GM12878 (cell line): Measurements from ENCODE around the gene CCDC106. TPM values are rescaled to one million over a fixed set of nuclear protein-coding genes. Genes with fewer than 3 reads are reported as not detected.
A peak's percentile ranks its signal among the peaks of the same experiment; 100 is the strongest.

ENCODE experiments used
- BACH1 ChIP-seq: fragments of 450-650 bp; IDR thresholded peaks from 2 replicates; pipeline ENCODE4 v1.6.1; 2017; ENCODE audit warnings: mild to moderate bottlenecking, borderline replicate concordance
- BHLHE40 ChIP-seq, 2 experiments: fragments of 450-650 bp in 1 of 2; IDR thresholded peaks; 2 replicates each; pipeline ENCODE4 v1.6.1; 2011 to 2017; ENCODE audit warnings: low read depth in 2 of 2, borderline replicate concordance in 1 of 2, improper control_type of control experiment in 1 of 2, low read length in 1 of 2, mild to moderate bottlenecking in 1 of 2
- CHD2 ChIP-seq: IDR thresholded peaks from 2 replicates; pipeline ENCODE4 v1.6.1; 2011; ENCODE audit warnings: low read depth, low read length, improper control_type of control experiment, borderline replicate concordance
- DPF2 ChIP-seq: fragments of 450-650 bp; IDR thresholded peaks from 2 replicates; pipeline ENCODE4 v1.6.1; 2017; ENCODE audit warnings: mild to moderate bottlenecking
- EGR1 ChIP-seq, 2 experiments: IDR thresholded peaks; 1 replicate in 1 of 2; 2 replicates in 1 of 2; pipeline ENCODE4 v1.6.1; 2011 to 2012; ENCODE audit warnings: low read depth in 2 of 2, low read length in 2 of 2, borderline replicate concordance in 1 of 2, mild to moderate bottlenecking in 1 of 2, moderate library complexity in 1 of 2
- ELK1 ChIP-seq: IDR thresholded peaks from 2 replicates; pipeline ENCODE4 v1.6.1; 2012; ENCODE audit warnings: low read depth, low read length, improper control_type of control experiment
- HSF1 ChIP-seq: fragments of 150-350 bp; IDR thresholded peaks from 2 replicates; pipeline ENCODE4 v1.6.1; 2014; ENCODE audit warnings: mild to moderate bottlenecking, low read depth, low read length
- MLLT1 ChIP-seq: fragments of 450-650 bp; IDR thresholded peaks from 2 replicates; pipeline ENCODE4 v1.6.1; 2016; ENCODE audit warnings: mild to moderate bottlenecking
- NFIC ChIP-seq: IDR thresholded peaks from 2 replicates; pipeline ENCODE4 v1.6.1; 2012; ENCODE audit warnings: low read depth, mild to moderate bottlenecking, inconsistent platforms, low read length, moderate library complexity
- PKNOX1 ChIP-seq: fragments of 450-650 bp; IDR thresholded peaks from 2 replicates; pipeline ENCODE4 v1.6.1; 2016; ENCODE audit warnings: mild to moderate bottlenecking
- PML ChIP-seq: IDR thresholded peaks from 2 replicates; pipeline ENCODE4 v1.6.1; 2012; ENCODE audit warnings: low read length, inconsistent platforms
- POLR2AphosphoS2 ChIP-seq: IDR thresholded peaks from 2 replicates; pipeline ENCODE4 v1.6.1; 2011; ENCODE audit warnings: low read depth, mild to moderate bottlenecking, low read length, improper control_type of control experiment, moderate library complexity
- RB1 ChIP-seq: fragments of 450-650 bp; formaldehyde crosslinking; IDR thresholded peaks from 2 replicates; pipeline ENCODE4 v1.6.1; 2017; ENCODE audit warnings: mild to moderate bottlenecking, borderline replicate concordance
- RFX5 ChIP-seq: IDR thresholded peaks from 2 replicates; pipeline ENCODE4 v1.6.1; 2011; ENCODE audit warnings: low read depth, low read length, improper control_type of control experiment
- RUNX3 ChIP-seq: IDR thresholded peaks from 2 replicates; pipeline ENCODE4 v1.6.1; 2012; ENCODE audit warnings: low read length, inconsistent platforms
- SIX5 ChIP-seq: IDR thresholded peaks from 2 replicates; pipeline ENCODE4 v1.6.1; 2011; ENCODE audit warnings: mild to moderate bottlenecking, low read depth, low read length, moderate library complexity; ENCODE audit not compliant: severe bottlenecking
- SP1 ChIP-seq: IDR thresholded peaks from one replicate; pipeline ENCODE4 v1.6.1; 2011; ENCODE audit warnings: low read depth, low read length
- SRF ChIP-seq, 2 experiments: IDR thresholded peaks; 2 replicates each; pipeline ENCODE4 v1.6.1; 2011; ENCODE audit warnings: low read depth in 2 of 2, low read length in 2 of 2, mild to moderate bottlenecking in 1 of 2, moderate library complexity in 1 of 2
- STAT3 ChIP-seq: IDR thresholded peaks from 2 replicates; pipeline ENCODE4 v1.6.1; 2011; ENCODE audit warnings: low read depth, low read length, improper control_type of control experiment
- TAF1 ChIP-seq: IDR thresholded peaks from 2 replicates; pipeline ENCODE4 v1.6.1; 2011; ENCODE audit warnings: mild to moderate bottlenecking, low read depth, low read length, borderline replicate concordance
- TBL1XR1 ChIP-seq: IDR thresholded peaks from 2 replicates; pipeline ENCODE4 v1.6.1; 2012; ENCODE audit warnings: low read depth, low read length, improper control_type of control experiment
- WRNIP1 ChIP-seq: IDR thresholded peaks from 2 replicates; pipeline ENCODE4 v1.6.1; 2011; ENCODE audit warnings: low read depth, low read length, improper control_type of control experiment, borderline replicate concordance
- ZBTB33 ChIP-seq: fragments of 450-650 bp; IDR thresholded peaks from 2 replicates; pipeline ENCODE4 v1.6.1; 2017; ENCODE audit warnings: mild to moderate bottlenecking
- polyA plus RNA-seq, 11 experiments: library from polyadenylated mRNA; depleted of rRNA in 4 of 11; unstranded in 6 of 11; stranded (reverse) in 5 of 11; fragments of >200 nt; fragmentation: Nextera tagmentation in 4 of 11; fragmentation: Illumina TruSeq in 1 of 11; extraction: Ambion mirVana in 4 of 11; extraction: Trizol in 1 of 11; gene quantifications; 1 replicate in 1 of 11; 2 replicates in 10 of 11; pipeline versions ENCODE4 v1.2.1 to v1.2.3, GENCODE V29; 2011 to 2016; ENCODE audit warnings: inconsistent platforms in 2 of 11, missing spikeins in 2 of 11, low read depth in 1 of 11
- total RNA-seq, 4 experiments: library from RNA; depleted of rRNA in 3 of 4; stranded (reverse); fragments of >200 nt in 3 of 4; fragmentation: Illumina TruSeq in 1 of 4; extraction: Trizol in 1 of 4; gene quantifications; 2 replicates each; pipeline versions ENCODE4 v1.2.1 to v1.2.3, GENCODE V29; 2013 to 2021

The CCDC106 gene
- total and polyA plus RNA-seq, 10 of the 15 experiments (the other 5 are each of a cell fraction or from before 2014, with no cell fraction given): 0.04 to 35.9 (median 19.8) TPM

GRCh38 chr19:55599842-55600661, 48.0 kb upstream of the CCDC106 start, which contains the start of gene ZNF524 (continued):
- TF ChIP-seq TAF1 (peak; percentile 62), NFIC (no peak), DPF2 (peak; percentile 50), STAT3 (no peak), BACH1 (0 out of 2 replicates have a peak, but pooled peaks have one; percentile 38), EGR1 (IDR thresholded peaks at IDR 0.05; ENCODE audit: borderline replicate concordance in 1 of 2, low read depth in 2 of 2, low read length in 2 of 2) (peak in 1 of 2 experiments; percentile 94; a peak in 2 of 3 replicates), SIX5 (peak; percentile 50), TBL1XR1 (no peak), CHD2 (peak; percentile 46; the same call in 1 of the 2 replicates), POLR2AphosphoS2 (no peak), SRF (IDR thresholded peaks at IDR 0.05; ENCODE audit: low read depth in 2 of 2, low read length in 2 of 2) (no peak; a peak in 1 of 4 replicates), PKNOX1 (no peak; the same call in 1 of the 2 replicates), WRNIP1 (no peak), PML (peak; percentile 40; the same call in 1 of the 2 replicates), SP1 (peak; percentile 73), RUNX3 (peak; percentile 66; the same call in 1 of the 2 replicates), RFX5 (no peak), BHLHE40 (IDR thresholded peaks at IDR 0.05; ENCODE audit: borderline replicate concordance in 1 of 2, low read depth in 2 of 2, low read length in 1 of 2) (peak in 1 of 2 experiments; percentile 77; a peak in 2 of 4 replicates), HSF1 (0 out of 2 replicates have a peak, but pooled peaks have one; percentile 14), ELK1 (peak; percentile 37; the same call in 1 of the 2 replicates), RB1 (peak; percentile 99), ZBTB33 (no peak), MLLT1 (peak; percentile 77; the same call in 1 of the 2 replicates)
